ENCODE results near the gene PLXNB3.

PLXNB3 gene

DNA sequence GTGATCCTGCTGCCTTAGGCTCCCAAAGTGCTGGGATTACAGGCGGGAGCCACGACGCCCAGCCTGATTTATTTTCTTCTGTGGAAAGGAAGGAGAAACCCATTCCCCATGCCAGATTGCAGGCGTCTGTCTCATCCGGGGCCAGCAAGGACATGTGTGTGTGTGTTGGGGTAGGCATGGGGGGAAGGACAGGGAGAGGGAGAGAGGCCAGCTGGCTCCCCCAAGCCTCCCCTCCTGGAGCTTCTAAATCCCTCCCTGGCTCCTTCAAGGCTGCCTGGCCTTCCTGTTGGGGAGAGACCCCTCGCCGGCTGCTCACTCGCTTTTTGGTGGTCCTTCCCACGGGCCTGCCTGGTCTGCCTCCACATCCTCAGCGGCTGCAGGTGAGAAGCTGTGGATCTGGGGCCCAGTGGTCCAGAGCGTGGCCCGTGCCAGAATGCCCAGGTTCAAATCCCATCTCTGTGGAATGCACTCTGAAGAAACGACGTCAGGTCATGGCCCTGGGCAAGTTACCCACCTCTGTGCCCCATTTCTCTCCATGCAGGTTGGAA is 1.3 kb upstream of the PLXNB3 start:
- no peak for DNase-seq

DNA sequence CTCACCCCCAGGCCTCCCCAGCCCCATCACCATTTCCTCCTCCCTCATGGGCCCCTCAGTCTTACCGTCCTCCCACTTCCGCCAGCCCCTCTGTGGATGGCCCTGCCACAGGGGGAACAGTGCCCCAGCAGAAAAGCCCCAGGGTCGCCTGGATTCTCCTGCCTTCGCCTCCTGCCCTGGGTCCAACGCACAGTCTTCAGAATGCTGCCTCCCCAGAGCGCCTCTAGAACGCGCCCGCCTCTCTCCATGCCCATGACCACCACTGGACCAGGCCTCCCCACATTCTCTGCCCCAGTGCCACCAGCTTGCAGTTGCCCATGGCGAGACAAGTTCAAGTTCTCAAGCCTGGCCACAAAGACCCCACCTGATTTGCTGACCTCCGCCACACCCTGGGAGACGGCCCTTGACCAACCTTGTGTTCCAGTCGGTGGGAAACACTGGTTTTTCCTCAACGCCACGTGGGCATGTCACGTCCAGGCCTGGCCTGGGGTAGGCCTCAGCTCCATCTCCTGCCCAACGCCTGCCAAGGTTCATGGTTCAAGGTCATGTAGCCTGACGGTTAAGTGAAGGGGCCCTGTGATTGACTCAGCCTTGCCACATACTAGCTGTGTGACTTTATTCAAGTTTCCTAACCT is 634 bp upstream of the PLXNB3 start:
- no peak for DNase-seq

GRCh38 chrX:153764786-153765137 is 713 bp downstream of the PLXNB3 start:
- DNase-seq: no peak

DNA sequence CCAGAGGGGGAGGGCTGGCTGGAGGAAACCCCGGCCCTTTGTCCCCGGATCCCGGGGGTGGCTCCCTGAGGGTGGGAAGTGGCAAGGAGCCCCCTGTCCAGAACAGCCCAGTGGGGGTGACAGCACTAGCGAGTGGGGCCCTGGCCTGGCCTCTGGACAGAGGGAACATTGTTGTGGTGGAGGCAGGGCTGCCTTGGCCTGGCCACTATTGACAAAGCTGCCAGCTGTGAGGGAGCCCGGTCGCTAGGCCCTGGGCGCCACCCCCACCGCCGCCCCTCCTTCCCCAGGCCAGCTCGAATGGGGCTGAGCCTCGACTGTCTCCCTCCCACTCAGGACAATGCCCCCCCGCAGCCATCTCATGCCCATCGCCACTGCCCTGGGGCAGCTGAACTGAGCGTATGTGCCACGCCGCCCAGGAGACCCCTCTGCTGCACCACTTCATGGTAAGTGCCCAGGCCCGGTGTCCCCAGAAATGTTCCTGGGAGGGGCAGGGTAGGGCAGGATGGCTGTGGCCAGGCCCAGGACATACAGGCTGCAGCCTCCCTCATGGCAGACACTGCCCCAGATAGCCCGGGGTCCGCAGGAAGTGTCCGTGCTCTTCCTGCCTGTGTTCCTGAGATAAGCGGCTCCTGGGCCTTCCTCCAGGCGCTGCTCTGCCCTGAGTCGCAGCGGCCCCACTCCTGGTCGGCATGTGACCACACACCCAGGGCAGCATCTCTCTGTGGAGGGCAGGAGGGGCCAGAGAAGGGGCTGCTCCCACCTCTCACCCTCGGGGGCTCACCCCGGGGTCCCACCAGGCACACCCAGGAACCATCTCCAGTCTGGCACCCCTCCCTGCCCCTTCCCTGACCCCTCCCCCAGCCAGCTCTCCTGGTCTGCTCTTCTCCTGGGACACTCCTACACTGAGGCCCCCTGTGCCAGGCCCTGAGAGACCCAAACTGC is 1.4 kb downstream of the PLXNB3 start:
- no peak for DNase-seq

DNA sequence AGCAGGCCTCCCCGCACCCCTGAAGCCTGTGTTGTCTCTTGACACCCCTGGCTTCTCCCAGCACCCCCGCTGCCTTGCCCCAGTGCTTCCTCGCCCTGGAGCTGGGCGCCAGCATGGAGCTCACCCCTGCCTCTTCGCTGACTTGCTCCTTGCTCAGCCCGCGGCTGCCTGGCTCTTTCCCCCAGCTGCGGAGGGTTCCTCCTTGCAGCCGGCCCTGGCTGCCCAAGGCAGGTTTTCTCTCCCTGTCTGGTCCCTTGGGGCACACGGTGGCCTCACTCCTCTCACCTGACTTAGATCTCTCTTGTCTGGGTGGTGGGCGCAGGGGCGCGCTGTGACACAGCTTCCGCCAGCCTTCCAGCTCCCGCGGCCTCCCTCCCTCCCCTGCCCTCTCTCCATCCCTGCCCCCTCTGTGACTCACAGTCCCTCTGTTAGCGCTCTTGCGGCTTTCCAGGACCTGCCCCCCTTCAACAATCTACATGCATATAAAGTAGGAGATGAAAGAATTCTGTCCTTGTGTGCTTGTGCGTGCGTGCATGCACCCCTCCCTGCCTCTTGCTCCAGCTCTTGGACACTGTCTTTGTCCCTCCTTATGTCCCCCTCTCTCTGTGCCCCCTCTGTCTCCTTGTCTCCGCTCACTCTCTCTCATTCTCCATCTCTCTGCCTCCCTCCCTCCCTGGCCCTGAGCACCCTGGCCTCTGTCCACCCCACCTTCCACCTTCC is 2.2 kb downstream of the PLXNB3 start:
- no peak for DNase-seq

DNA sequence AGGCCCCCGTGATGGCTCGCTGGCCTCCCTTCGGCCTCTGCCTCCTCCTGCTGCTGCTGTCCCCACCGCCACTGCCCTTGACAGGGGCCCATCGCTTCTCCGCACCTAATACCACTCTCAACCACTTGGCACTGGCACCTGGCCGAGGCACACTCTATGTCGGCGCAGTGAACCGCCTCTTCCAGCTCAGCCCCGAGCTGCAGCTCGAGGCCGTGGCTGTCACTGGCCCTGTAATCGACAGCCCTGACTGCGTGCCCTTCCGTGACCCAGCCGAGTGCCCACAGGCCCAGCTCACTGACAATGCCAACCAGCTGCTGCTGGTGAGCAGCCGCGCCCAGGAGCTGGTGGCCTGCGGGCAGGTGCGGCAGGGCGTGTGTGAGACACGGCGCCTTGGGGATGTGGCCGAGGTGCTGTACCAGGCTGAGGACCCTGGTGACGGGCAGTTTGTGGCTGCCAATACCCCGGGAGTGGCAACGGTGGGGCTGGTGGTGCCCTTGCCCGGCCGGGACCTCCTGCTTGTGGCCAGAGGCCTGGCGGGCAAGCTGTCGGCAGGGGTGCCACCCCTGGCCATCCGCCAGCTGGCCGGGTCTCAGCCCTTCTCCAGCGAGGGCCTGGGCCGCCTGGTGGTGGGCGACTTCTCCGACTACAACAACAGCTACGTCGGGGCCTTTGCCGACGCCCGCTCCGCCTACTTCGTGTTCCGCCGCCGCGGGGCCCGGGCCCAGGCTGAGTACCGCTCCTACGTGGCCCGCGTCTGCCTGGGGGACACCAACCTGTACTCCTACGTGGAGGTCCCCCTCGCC is 3.0 kb downstream of the PLXNB3 start:
- no peak for DNase-seq

- DNase-seq: no peak
These were observed 3.6 kb downstream of the PLXNB3 start for GRCh38 chrX:153767674-153768055.

- no peak for DNase-seq
These were observed 4.5 kb downstream of the PLXNB3 start for GRCh38 chrX:153768311-153769157.

DNA sequence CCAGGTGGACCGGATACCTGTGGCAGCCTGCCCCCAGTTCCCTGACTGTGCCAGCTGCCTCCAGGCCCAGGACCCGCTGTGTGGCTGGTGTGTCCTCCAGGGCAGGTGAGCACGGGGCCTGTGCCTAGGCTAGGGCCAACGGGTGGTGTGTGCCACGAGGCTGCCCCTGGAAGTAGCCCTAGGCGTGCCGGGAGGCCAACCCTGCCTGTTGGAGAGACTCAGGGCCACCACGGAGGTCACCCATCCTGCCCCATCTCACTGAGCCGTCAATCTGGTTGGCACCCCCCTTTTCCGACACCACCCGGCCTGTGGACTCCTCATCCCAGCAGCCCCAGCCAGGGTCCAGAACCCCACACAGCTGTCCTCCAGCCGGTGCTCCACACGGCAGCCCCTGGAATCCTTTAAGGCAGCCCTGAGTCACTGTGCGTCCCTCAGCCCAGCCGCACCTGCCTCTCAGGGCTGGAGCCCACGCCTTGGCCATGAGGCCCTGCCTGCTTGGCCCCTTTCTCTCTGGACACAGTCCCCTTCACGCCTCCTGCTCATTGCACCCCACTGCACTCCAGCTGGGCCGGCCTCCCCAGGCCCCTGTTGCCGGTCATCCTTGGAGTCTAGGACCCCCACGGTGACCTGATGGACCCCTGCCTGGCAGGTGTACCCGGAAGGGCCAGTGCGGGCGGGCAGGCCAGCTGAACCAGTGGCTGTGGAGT is 5.3 kb downstream of the PLXNB3 start:
- no peak for DNase-seq

- DNase-seq: no peak
These were observed 6.0 kb downstream of the PLXNB3 start for GRCh38 chrX:153769865-153770600.

DNA sequence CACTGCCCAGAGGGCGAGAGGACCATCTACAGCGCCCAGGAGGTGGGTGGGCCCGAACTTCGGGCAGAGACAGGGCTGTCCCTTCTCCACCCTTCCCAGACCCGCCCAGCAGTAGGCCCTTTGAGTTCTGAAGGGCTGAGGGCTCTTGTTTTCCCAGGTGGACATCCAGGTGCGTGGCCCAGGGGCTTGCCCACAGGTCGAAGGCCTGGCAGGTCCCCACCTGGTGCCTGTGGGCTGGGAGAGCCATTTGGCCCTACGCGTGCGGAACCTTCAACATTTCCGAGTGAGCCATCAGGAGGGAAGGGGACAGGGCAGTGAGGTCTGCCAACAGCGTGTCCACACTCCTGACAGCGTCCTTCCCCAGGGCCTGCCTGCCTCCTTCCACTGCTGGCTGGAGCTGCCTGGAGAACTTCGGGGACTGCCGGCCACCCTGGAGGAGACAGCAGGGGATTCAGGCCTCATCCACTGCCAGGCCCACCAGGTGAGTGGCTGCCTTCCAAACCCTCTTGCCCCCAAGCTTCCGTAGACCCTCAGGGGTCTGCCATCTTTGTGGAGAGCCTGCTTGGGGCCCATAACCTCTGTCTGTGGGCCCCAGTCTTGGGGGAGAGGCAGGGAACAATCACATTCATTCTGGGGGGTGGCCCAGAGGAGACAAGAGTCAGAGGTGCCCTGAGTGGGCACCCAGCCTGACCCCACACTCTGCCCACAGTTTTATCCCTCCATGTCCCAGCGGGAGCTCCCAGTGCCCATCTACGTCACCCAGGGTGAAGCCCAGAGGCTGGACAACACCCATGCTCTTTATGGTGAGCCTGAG is 6.8 kb downstream of the PLXNB3 start:
- no peak for DNase-seq

GRCh38 chrX:153771415-153772315 is 7.6 kb downstream of the PLXNB3 start:
- no peak for DNase-seq

DNA sequence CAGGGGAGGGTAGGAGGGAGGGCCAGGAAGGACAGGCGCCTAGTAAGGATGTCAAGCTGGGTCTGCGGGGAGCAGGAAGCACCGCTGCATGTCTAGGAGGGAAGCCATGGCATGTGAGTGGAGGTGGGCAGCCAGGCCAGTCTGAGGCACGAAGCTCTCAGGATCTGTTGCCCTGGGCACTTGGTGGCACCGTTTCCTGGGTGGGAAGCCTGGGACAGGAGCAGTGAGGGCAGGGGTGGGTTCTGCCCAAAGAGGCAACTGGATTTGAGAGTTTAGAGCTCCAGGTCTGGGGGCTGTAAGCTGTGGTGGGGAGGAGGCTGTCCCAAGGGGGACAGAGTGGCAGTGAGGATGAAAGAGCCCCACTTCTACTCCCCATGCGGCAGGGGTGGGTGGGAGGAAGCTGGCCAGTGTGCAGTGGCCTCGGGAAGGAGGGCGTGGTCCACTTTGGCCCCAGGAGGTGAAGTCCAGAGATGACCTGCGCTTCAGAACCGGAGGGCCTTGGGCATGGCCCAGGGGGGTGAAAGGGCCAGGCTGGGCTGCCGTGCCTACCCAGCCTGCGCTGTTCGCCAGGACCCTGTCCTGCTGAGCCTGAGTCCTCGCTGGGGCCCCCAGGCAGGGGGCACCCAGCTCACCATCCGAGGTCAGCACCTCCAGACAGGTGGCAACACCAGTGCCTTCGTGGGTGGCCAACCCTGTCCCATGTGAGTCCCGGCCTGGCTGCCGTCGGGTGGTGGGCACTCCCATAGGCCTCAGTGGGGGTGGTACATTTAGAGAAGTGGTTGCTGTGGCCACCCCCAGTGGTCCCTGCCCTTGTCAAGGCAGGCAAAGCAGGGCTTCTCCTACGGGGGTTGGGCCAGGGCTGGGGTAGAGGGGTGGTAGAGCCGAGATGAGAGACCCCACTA is 8.5 kb downstream of the PLXNB3 start:
- DNase-seq: no peak

DNA sequence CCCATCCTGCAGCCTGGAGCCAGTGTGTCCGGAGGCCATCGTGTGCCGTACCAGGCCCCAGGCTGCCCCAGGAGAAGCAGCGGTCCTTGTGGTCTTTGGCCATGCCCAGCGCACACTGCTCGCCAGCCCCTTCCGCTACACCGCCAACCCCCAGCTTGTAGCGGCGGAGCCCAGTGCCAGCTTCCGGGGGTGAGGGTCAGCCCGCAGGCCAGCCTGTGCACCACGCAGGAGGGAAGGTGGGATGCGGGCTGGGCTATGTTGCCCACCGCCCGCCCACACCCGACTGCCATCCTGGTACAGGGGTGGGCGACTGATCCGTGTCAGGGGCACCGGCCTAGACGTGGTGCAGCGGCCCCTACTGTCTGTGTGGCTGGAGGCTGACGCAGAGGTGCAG is 9.2 kb downstream of the PLXNB3 start:
- no peak for DNase-seq

DNA sequence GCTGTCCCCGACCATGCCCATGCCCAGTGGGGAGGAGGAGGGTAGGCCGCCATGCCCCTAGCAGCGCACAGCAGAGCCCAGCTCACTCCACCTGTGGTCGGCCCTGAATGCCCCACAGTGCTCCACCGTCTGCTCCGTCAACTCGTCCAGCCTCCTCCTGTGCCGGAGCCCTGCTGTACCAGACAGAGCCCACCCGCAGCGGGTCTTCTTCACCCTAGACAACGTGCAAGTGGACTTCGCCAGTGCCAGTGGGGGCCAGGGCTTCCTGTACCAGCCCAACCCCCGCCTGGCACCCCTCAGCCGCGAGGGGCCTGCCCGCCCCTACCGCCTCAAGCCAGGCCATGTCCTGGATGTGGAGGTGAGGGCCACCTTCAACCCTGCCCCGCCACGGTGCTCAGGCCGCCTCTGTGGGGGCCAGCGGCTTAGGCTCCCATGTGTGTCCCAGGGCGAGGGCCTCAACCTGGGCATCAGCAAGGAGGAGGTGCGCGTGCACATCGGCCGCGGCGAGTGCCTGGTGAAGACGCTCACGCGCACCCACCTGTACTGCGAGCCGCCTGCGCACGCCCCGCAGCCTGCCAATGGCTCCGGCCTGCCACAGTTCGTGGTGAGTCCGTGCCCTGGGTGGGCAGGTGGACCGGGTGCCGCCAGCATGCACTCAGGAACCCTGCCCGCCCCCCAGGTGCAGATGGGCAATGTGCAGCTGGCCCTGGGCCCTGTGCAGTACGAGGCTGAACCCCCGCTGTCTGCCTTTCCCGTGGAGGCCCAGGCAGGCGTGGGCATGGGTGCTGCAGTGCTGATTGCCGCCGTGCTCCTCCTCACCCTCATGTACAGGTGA is 9.9 kb downstream of the PLXNB3 start:
- DNase-seq: no peak
